Esophagus muscularis mucosa (tissue), 4 donors: ENCODE data around the gene TAS1R2. TPM values are rescaled to one million over a fixed set of nuclear protein-coding genes. Genes with fewer than 3 reads are reported as not detected.

Experiments used
- DNase-seq: peaks from one replicate; pipeline ENCODE4 v3.0.0-alpha.2; 2017; ENCODE audit errors: extremely low spot score
- H3K27ac ChIP-seq, 4 donors: fragments of 200-600 bp; sonication (generic); replicated peaks in 1 of 4; 1 replicate in 3 of 4; 2 replicates in 1 of 4; pipeline ENCODE4 v1.5.1; 2016 to 2019; ENCODE audit warnings: mild to moderate bottlenecking in 1 of 4
- H3K27me3 ChIP-seq, 4 donors: fragments of 200-600 bp; sonication (generic); one replicate each; pipeline versions ENCODE4 v1.5.1 to v1.6.0; 2016 to 2019
- H3K36me3 ChIP-seq, 4 donors: fragments of 200-600 bp; sonication (generic); one replicate each; pipeline ENCODE4 v1.5.1; 2016 to 2019
- H3K4me1 ChIP-seq, 4 donors: fragments of 200-600 bp; sonication (generic); one replicate each; pipeline ENCODE4 v1.5.1; 2016 to 2019
- H3K4me3 ChIP-seq, 4 donors: fragments of 200-600 bp; sonication (generic); 1 replicate in 2 of 4; 2 replicates in 2 of 4; pipeline ENCODE4 v1.5.1; 2016 to 2019; ENCODE audit warnings: mild to moderate bottlenecking in 4 of 4, moderate library complexity in 1 of 4
- H3K9me3 ChIP-seq, 4 donors: fragments of 200-600 bp; sonication (generic); 1 replicate in 3 of 4; 2 replicates in 1 of 4; pipeline ENCODE4 v1.5.1; 2016 to 2019
- EP300 ChIP-seq: sonication (generic); formaldehyde crosslinking; IDR thresholded peaks from one replicate; pipeline ENCODE4 v1.6.1; 2017; ENCODE audit warnings: antibody characterized with exemption
- POLR2A ChIP-seq: fragments of 450-650 bp; IDR thresholded peaks from one replicate; pipeline ENCODE4 v1.6.1; 2017; ENCODE audit warnings: antibody characterized with exemption, moderate library complexity, mild to moderate bottlenecking, low read depth
- POLR2AphosphoS5 ChIP-seq, 2 donors: sonication (generic); formaldehyde crosslinking; IDR thresholded peaks; one replicate each; pipeline ENCODE4 v1.6.1; 2017; ENCODE audit warnings: antibody characterized with exemption in 2 of 2
- WGBS: methylation state at CpG from one replicate; pipeline ENCODE4 v1.1.5; 2018; 5-methylcytosine and 5-hydroxymethylcytosine counted together
- intact Hi-C: fragments of 100-400 bp; cut with DNase I; formaldehyde crosslinking; loops from one replicate; pipeline ENCODE4 v1.15.1; 2023
- total RNA-seq, 4 donors: library from RNA; depleted of rRNA; stranded (reverse); fragments of >200 nt; gene quantifications; one replicate each; pipeline versions ENCODE4 v1.1.0 to v1.2.1, GENCODE V29; 2016
- TF ChIP-seq, protein P1 (sequence below), 3 experiments: fragments of 200-600 bp in 2 of 3; fragments of 450-650 bp in 1 of 3; sonication (generic) in 2 of 3; IDR thresholded peaks; one replicate each; pipeline ENCODE4 v1.5.1; 2017 to 2019; ENCODE audit warnings: antibody characterized with exemption in 3 of 3, mild to moderate bottlenecking in 2 of 3, moderate library complexity in 1 of 3

TAS1R2 gene
- total RNA-seq, 4 donors from 2014 or later, result not detected

DNA sequence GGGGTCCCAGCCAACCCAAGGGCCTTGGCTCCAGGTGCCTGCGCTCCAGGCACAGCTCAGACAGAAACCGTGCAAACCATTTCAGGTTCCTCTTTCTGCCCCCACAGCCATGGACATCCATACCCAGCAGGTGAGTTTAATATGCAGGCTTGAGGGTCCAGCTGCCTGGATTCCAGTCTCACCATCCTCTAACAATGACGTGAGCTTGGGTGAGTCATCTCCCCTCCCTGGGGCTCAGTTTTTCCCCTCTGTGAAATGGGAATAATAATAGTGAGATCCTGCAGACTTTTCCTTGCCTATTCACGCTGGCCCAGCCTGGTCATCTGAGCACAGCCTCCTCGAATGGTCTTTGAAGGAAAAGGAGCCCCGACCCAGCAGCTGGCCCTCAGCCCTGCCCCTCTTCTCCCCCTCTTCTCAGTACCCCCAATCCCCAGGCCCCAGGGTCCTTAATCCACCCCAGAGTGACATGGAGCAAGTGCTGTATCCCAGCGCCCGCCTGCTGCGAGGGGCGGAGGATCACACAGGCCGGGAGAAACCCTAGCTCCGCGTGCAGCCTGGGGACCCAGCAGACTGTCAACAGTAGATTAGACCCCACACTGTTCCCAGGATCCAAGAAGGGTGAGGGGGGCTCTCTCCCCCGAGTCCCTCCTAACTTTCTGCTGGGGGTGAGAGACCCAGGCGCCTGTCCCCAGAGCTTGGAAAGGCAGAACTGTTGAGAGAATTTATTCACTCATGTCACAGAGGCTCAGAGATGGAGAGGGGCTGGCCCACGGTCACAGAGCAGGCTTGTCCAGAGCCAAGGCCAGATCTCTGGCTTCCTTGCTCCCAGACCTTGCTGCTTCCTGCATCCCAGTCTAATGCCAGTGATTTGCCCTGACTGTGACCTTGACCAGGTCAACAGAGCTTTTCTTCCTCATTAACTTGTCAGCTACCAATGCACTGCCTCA, 49.2 kb downstream of the TAS1R2 start:
- WGBS, result 73% methylated on average over 14 of the region's 16 CpGs
- Histone ChIP-seq H3K27me3 (peaks cover 0 to 52% (median 0%) of the 10 kb centered on the region in 4 donors), H3K9me3 (no peaks in the 10 kb centered on the region), H3K4me3 (no peak overlapping the region), H3K4me1 (peaks cover 0 to 6% (median 2%) of the 10 kb centered on the region in 4 donors), H3K27ac (no peak overlapping the region), H3K36me3 (no peaks in the 10 kb centered on the region)
- DNase-seq, result no peak
- intact Hi-C loops, result no loop called here
- TF ChIP-seq POLR2A (no peak), EP300 (no peak), POLR2AphosphoS5 (IDR thresholded peaks at IDR 0.05) (no peak)
- TF ChIP-seq, protein P1, sequence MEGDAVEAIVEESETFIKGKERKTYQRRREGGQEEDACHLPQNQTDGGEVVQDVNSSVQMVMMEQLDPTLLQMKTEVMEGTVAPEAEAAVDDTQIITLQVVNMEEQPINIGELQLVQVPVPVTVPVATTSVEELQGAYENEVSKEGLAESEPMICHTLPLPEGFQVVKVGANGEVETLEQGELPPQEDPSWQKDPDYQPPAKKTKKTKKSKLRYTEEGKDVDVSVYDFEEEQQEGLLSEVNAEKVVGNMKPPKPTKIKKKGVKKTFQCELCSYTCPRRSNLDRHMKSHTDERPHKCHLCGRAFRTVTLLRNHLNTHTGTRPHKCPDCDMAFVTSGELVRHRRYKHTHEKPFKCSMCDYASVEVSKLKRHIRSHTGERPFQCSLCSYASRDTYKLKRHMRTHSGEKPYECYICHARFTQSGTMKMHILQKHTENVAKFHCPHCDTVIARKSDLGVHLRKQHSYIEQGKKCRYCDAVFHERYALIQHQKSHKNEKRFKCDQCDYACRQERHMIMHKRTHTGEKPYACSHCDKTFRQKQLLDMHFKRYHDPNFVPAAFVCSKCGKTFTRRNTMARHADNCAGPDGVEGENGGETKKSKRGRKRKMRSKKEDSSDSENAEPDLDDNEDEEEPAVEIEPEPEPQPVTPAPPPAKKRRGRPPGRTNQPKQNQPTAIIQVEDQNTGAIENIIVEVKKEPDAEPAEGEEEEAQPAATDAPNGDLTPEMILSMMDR (IDR thresholded peaks at IDR 0.05), result no peak

- Histone ChIP-seq H3K27me3 (peaks cover 0 to 53% (median 0%) of the 10 kb centered on the region in 4 donors), H3K36me3 (no peaks in the 10 kb centered on the region), H3K4me1 (peaks cover 0 to 12% (median 4%) of the 10 kb centered on the region in 4 donors), H3K9me3 (no peaks in the 10 kb centered on the region), H3K4me3 (no peak overlapping the region), H3K27ac (no peak overlapping the region)
- TF ChIP-seq POLR2AphosphoS5 (IDR thresholded peaks at IDR 0.05), result no peak
- no peak for TF ChIP-seq POLR2A
- TF ChIP-seq, protein P1 (IDR thresholded peaks at IDR 0.05), result no peak
- no peak for TF ChIP-seq EP300
- WGBS, result 92% methylated on average over 2 of the region's 8 CpGs
- intact Hi-C loops, result no loop called here
- no peak for DNase-seq
Observed at GRCh38 chr1:18808550-18808949, 50.9 kb downstream of the TAS1R2 start.

GRCh38 chr1:18807334-18808063, 52.0 kb downstream of the TAS1R2 start:
- Histone ChIP-seq H3K27ac (no peak overlapping the region), H3K36me3 (no peaks in the 10 kb centered on the region), H3K27me3 (peaks cover 0 to 64% (median 0%) of the 10 kb centered on the region in 4 donors), H3K4me1 (peaks cover 0 to 17% (median 7%) of the 10 kb centered on the region in 4 donors), H3K9me3 (no peaks in the 10 kb centered on the region), H3K4me3 (no peak overlapping the region)
- DNase-seq, result no peak
- TF ChIP-seq POLR2A, result no peak
- TF ChIP-seq EP300, result no peak
- TF ChIP-seq POLR2AphosphoS5 (IDR thresholded peaks at IDR 0.05), result no peak
- TF ChIP-seq, protein P1 (IDR thresholded peaks at IDR 0.05), result no peak
- 71% methylated on average over 9 of the region's 10 CpGs for WGBS
- intact Hi-C loops, result no loop called here

DNA sequence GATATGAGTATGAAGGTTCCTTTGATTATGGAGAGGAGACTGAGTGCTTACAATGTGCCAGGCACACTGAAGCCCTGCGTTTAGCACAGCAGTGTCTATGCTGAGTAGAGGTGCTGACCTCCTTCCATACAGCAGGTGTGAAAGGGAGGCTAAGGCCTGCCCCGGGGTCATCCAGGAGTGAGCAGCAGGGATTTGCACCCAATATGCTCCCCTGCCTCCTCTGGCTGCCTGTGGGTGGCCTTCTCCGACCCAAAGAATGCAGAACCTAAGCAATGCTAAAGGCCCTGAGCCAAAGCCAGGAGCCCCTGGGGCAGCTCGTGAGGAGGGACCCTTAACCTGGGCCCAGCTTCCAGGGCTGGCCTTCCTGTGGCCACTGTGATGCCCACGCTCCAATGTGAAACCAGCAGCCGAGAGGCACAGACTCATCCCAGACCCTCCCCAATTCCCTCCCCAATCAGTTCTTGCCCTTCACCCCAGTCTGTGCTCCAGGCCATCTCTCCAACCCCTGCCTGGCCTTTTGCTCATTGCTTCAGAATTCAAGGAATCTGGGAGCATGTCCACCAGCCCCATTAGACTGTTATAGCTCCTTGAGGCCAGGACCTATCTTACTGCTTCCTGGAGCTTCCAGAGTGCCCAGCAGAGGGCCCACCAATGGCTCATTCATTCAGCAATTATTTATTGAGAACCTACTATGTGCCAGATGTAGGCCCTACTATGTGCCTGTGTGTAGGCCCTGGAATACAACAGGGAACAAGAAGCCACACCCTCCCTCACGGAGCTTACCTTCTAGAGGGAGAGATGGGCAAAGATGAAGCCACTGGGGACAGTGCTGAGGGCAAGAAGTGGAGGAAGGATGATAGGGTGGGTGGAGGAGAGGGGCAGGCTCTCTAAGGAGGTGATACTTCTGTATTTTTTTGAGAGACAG, 53.3 kb downstream of the TAS1R2 start:
- no peak for TF ChIP-seq POLR2A
- TF ChIP-seq, protein P1 (IDR thresholded peaks at IDR 0.05), result no peak
- no peak for TF ChIP-seq POLR2AphosphoS5 (IDR thresholded peaks at IDR 0.05)
- Histone ChIP-seq H3K4me3 (no peak overlapping the region), H3K9me3 (no peaks in the 10 kb centered on the region), H3K27ac (no peak overlapping the region), H3K4me1 (peaks cover 0 to 17% (median 7%) of the 10 kb centered on the region in 4 donors), H3K36me3 (no peaks in the 10 kb centered on the region), H3K27me3 (peaks cover 0 to 58% (median 0%) of the 10 kb centered on the region in 4 donors)
- WGBS, result 75% methylated on average over 6 of the region's 7 CpGs
- no peak for DNase-seq
- intact Hi-C loops, result no loop called here
